ENCODE results near the gene SLC46A3.

The SLC46A3 gene

DNA sequence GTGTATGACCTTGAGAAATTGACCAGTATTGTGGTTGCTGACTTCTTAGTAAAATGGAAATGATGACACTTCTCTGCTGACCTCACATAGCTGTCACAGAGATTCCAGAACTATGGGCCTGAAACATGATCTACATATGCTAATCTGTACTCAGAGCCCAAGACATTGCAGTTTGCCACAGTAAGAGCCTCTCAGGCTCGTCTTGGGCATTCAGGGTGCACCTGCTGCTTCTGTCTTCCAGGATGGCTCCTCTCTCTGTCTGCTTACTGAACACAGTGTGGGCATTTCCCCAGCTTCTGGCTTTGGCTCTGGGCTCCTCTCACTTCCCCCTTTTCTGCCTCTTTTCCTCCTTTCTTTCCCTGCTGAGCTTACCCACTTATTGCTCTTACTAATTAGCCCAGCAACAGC is 22.3 kb upstream of the SLC46A3 start:
- no peak for DNase-seq (ENCODE audit: low read depth, low spot score)

DNA sequence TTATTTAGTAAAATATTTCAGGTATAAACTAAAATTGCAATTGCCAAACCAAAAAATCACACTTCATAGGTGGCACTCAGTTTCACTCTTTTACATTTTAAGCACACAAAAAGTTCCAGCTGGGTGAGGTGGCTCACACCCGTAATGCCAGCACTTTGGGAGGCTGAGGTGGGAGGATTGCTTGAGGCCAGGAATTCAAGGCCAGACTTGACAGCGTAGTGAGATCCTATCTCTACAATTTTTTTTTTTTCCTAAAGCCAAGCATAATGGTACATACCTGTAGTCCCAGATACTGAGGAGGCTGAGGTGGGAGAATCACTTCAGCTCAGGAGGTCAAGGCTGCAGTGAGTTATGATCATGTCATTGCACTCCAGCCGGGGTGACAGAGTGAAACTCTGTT is 20.6 kb upstream of the SLC46A3 start:
- no peak for DNase-seq (ENCODE audit: low read depth, low spot score)
- H3K36me3 ChIP-seq (ENCODE audit: insufficient read depth, low read length): no peaks in the 10 kb centered on the region
- no peaks in the 10 kb centered on the region for H3K9me3 ChIP-seq (ENCODE audit: low read depth, low read length)
- no peak overlapping the region for H3K4me3 ChIP-seq
- H3K27ac ChIP-seq: no peak overlapping the region
- TF ChIP-seq EZH2 (IDR thresholded peaks at IDR 0.05): no peak
- TF ChIP-seq FOXP2 (optimal IDR thresholded peaks at IDR 0.05; ENCODE audit: control extremely low read depth, extremely low read length, insufficient read depth): no peak
- no peak for TF ChIP-seq POLR2AphosphoS5 (IDR thresholded peaks at IDR 0.05; ENCODE audit: borderline replicate concordance, low read depth, low read length)
- H3K9ac ChIP-seq (ENCODE audit: insufficient read length): no peak overlapping the region

More for the DNA sequence above, 22.3 kb upstream of the SLC46A3 start:
- no peak overlapping the region for H3K4me3 ChIP-seq
- H3K9ac ChIP-seq (ENCODE audit: insufficient read length): no peak overlapping the region
- H3K27ac ChIP-seq: no peak overlapping the region
- H3K36me3 ChIP-seq (ENCODE audit: insufficient read depth, low read length): no peaks in the 10 kb centered on the region
- H3K9me3 ChIP-seq (ENCODE audit: low read depth, low read length): no peaks in the 10 kb centered on the region
- TF ChIP-seq POLR2AphosphoS5 (IDR thresholded peaks at IDR 0.05; ENCODE audit: borderline replicate concordance, low read depth, low read length) (no peak), FOXP2 (optimal IDR thresholded peaks at IDR 0.05; ENCODE audit: control extremely low read depth, extremely low read length, insufficient read depth) (no peak), EZH2 (IDR thresholded peaks at IDR 0.05) (no peak)

DNA sequence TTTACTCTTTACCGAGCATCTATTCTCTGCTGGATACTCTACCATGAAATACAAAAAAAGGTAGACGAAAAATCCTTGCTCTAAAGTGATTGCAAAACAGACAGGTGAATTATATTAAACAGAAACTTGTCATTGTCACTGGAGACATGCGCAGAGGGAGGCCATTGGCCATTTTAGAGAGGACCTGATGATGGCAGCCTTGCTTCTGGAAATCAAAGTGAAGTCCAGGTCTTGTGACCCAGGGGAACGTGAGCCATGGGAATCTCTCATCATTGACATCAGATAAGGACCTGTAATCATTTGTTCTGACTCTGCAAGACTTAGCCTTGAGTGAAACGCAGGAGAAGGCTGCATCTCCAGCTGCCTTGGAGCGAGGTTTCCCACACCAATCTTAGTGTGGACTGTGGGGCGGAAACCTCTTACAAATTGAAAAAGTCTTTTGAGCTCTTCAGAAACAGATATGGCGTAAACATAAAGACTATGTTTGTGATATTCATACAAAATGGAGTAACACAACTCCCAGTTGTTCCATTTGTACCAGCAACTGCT is 16.8 kb upstream of the SLC46A3 start:
- DNase-seq (ENCODE audit: low read depth, low spot score): no peak
- no peak overlapping the region for H3K4me3 ChIP-seq
- no peaks in the 10 kb centered on the region for H3K36me3 ChIP-seq (ENCODE audit: insufficient read depth, low read length)
- H3K9me3 ChIP-seq (ENCODE audit: low read depth, low read length): no peaks in the 10 kb centered on the region
- TF ChIP-seq FOXP2 (optimal IDR thresholded peaks at IDR 0.05; ENCODE audit: control extremely low read depth, extremely low read length, insufficient read depth) (no peak), EZH2 (IDR thresholded peaks at IDR 0.05) (no peak)
- H3K27ac ChIP-seq: no peak overlapping the region
- no peak overlapping the region for H3K9ac ChIP-seq (ENCODE audit: insufficient read length)

DNA sequence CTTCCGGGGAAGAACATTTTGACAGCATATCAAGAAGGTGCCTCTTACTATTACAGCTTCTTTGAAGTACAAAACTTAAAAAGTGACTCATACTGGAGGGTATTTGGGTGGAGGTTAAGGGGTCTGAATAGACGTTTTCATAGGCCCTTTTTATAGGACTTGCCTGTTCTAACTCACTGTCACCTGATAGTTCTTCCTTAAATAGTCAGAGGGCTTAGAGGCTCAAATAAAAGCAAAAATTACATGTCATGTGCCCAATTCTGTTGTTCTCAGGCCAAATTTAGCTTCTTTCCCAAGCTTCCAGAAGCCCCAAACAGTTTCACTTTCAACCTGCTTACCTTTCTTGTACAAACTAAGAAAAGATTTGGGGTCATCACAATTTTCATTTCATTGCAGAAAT is 16.1 kb upstream of the SLC46A3 start:
- no peak overlapping the region for H3K9ac ChIP-seq (ENCODE audit: insufficient read length)
- H3K4me3 ChIP-seq: no peak overlapping the region
- no peak for TF ChIP-seq POLR2AphosphoS5 (IDR thresholded peaks at IDR 0.05; ENCODE audit: borderline replicate concordance, low read depth, low read length)
- H3K36me3 ChIP-seq (ENCODE audit: insufficient read depth, low read length): no peaks in the 10 kb centered on the region
- DNase-seq (ENCODE audit: low read depth, low spot score): no peak
- no peak overlapping the region for H3K27ac ChIP-seq
- H3K9me3 ChIP-seq (ENCODE audit: low read depth, low read length): no peaks in the 10 kb centered on the region

DNA sequence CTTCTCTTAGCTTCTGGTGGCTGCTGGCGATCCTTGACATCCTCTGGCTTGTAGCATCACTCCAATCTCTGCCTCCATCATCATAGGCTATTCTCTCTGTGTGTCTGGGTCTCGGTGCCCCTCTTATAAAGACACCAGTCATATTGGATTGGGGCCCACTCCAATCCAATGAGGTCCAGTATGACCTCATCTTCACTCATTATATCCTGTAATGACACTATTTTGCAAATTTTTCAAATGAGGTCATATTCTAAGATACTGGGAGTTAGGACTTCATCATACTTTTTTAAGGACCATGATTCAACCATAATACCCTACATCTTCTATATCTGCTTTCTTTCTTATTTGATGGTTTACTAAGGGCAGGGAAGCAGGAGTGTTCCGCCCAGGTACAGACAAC is 12.0 kb upstream of the SLC46A3 start:
- Histone ChIP-seq H3K36me3 (ENCODE audit: insufficient read depth, low read length) (no peaks in the 10 kb centered on the region), H3K9me3 (ENCODE audit: low read depth, low read length) (no peaks in the 10 kb centered on the region), H3K4me3 (no peak overlapping the region), H3K9ac (ENCODE audit: insufficient read length) (no peak overlapping the region), H3K27ac (no peak overlapping the region)
- TF ChIP-seq POLR2AphosphoS5 (IDR thresholded peaks at IDR 0.05; ENCODE audit: borderline replicate concordance, low read depth, low read length) (no peak), FOXP2 (optimal IDR thresholded peaks at IDR 0.05; ENCODE audit: control extremely low read depth, extremely low read length, insufficient read depth) (no peak)
- no peak for DNase-seq (ENCODE audit: low read depth, low spot score)

DNA sequence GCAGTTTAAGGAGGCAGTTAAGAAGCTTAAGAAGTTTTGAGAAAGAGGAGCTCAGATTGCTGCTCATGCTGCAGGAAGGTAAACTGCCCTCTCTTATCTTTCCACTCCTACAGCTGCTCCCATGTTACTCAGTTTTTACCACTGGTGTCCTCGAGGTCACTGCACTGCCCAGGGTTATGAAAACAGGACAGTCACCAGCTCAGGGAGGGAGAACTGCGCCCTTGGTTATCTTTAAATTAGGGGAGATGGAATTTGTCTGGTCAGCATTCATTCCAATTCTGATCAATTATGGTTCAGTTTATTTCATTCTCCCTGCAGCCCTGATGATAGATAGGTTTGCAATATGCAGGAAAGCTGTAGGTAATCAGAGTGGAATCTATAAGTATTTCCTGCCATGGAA is 10.8 kb upstream of the SLC46A3 start:
- H3K4me3 ChIP-seq: no peak overlapping the region
- H3K9ac ChIP-seq (ENCODE audit: insufficient read length): no peak overlapping the region
- no peak for TF ChIP-seq EZH2 (IDR thresholded peaks at IDR 0.05)
- no peak for TF ChIP-seq FOXP2 (optimal IDR thresholded peaks at IDR 0.05; ENCODE audit: control extremely low read depth, extremely low read length, insufficient read depth)
- TF ChIP-seq POLR2AphosphoS5 (IDR thresholded peaks at IDR 0.05; ENCODE audit: borderline replicate concordance, low read depth, low read length): no peak
- no peak overlapping the region for H3K27ac ChIP-seq
- H3K36me3 ChIP-seq (ENCODE audit: insufficient read depth, low read length): no peaks in the 10 kb centered on the region
- DNase-seq (ENCODE audit: low read depth, low spot score): no peak
- H3K9me3 ChIP-seq (ENCODE audit: low read depth, low read length): no peaks in the 10 kb centered on the region

DNA sequence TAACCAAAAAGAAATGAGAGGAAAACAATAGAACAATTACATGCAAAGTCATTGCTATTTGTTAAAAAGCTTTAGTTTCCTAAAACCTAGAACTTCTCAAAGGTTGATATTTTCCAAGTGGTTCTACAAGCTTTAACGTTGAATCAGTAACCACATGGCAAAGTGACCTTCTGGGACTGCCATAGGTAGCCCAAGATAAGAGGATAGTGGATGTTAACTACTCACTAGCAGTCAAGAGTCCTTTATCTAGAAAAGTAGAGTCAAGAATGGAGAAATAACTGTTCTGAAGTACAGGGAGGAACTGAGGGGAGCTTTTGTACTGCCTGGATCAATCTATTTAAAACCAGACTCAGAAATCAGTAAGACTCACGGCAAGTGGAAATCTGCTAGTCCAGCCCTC is 9.9 kb upstream of the SLC46A3 start:
- TF ChIP-seq EZH2 (IDR thresholded peaks at IDR 0.05) (no peak), FOXP2 (optimal IDR thresholded peaks at IDR 0.05; ENCODE audit: control extremely low read depth, extremely low read length, insufficient read depth) (no peak), POLR2AphosphoS5 (IDR thresholded peaks at IDR 0.05; ENCODE audit: borderline replicate concordance, low read depth, low read length) (no peak)
- Histone ChIP-seq H3K4me3 (no peak overlapping the region), H3K9me3 (ENCODE audit: low read depth, low read length) (no peaks in the 10 kb centered on the region), H3K36me3 (ENCODE audit: insufficient read depth, low read length) (no peaks in the 10 kb centered on the region), H3K27ac (no peak overlapping the region), H3K9ac (ENCODE audit: insufficient read length) (no peak overlapping the region)
- no peak for DNase-seq (ENCODE audit: low read depth, low spot score)

DNA sequence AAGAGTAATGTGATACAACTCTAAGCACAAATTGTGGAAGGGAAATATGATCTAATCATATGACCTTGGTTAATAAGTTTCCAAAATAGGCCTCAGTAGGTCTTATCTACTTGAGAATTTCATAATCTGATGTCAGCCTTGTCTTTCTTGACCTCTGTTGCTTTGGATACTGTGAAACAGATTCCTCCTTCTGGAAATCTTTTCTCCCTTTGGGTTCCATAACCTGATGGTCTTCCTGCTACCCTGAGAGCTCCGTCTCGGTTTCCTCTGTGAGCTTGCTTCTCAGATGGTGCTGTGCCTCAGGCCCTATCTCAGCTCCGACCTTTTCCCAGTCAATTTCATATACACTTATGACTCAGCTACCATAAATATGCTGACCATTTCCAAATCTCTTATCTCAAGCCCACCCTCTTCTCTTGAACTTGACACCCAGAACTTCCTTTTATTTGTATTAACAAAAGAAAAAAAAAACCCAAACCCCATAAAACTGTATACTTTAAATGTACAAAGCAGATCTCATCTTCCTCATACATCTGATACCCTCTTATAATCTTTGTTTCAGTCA is 6.4 kb upstream of the SLC46A3 start:
- Histone ChIP-seq H3K4me3 (no peak overlapping the region), H3K9me3 (ENCODE audit: low read depth, low read length) (no peaks in the 10 kb centered on the region), H3K36me3 (ENCODE audit: insufficient read depth, low read length) (no peaks in the 10 kb centered on the region), H3K27ac (no peak overlapping the region), H3K9ac (ENCODE audit: insufficient read length) (no peak overlapping the region)
- DNase-seq (ENCODE audit: low read depth, low spot score): no peak
- no peak for TF ChIP-seq EZH2 (IDR thresholded peaks at IDR 0.05)
- TF ChIP-seq POLR2AphosphoS5 (IDR thresholded peaks at IDR 0.05; ENCODE audit: borderline replicate concordance, low read depth, low read length): no peak
- TF ChIP-seq FOXP2 (optimal IDR thresholded peaks at IDR 0.05; ENCODE audit: control extremely low read depth, extremely low read length, insufficient read depth): no peak

DNA sequence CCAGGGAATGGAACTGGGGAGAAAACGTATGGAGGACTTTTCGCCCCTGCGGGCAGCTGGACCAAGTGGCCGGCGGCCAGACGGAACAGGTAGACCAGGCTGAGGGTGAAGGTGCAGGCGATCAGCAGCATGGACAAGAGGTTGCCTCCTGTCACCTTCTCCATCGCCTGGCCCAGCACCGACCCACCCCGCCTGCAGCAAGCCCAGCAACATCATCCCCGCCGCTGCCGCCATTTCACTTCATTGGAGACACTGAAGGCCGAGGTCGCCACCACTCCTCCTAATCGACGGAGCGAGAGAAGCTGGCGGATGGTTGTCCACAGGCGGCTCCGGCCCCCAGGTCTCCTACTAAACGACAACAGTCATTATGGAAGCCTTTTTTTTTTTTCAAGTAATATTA is 5.0 kb upstream of the SLC46A3 start:
- no peak for DNase-seq (ENCODE audit: low read depth, low spot score)
- Histone ChIP-seq H3K36me3 (ENCODE audit: insufficient read depth, low read length) (no peaks in the 10 kb centered on the region), H3K9me3 (ENCODE audit: low read depth, low read length) (no peaks in the 10 kb centered on the region), H3K9ac (ENCODE audit: insufficient read length) (no peak overlapping the region), H3K27ac (no peak overlapping the region), H3K4me3 (no peak overlapping the region)
- no peak for TF ChIP-seq FOXP2 (optimal IDR thresholded peaks at IDR 0.05; ENCODE audit: control extremely low read depth, extremely low read length, insufficient read depth)
- TF ChIP-seq POLR2AphosphoS5 (IDR thresholded peaks at IDR 0.05; ENCODE audit: borderline replicate concordance, low read depth, low read length): no peak
- TF ChIP-seq EZH2 (IDR thresholded peaks at IDR 0.05): no peak
